ENCODE data around the gene C2CD2. TPM values are rescaled to one million over a fixed set of nuclear protein-coding genes. Genes with fewer than 3 reads are reported as not detected.
A peak's percentile ranks its signal among the peaks of the same experiment; 100 is the strongest.

Gene C2CD2
- total and polyA plus RNA-seq, 2 of the 8 experiments (the other 6 are each of a cell fraction or from before 2014, with no cell fraction given), result 10.4 to 13.0 TPM

- Histone ChIP-seq H3K27me3 (replicated peaks in 1 of 4; ENCODE audit: control insufficient read depth in 3 of 4, extremely low read depth in 1 of 4, insufficient read depth in 3 of 4, low read length in 3 of 4) (no peaks in the 10 kb centered on the region), H3K9ac (replicated peaks in 1 of 4; ENCODE audit: extremely low read depth in 1 of 4, low read depth in 3 of 4, low read length in 3 of 4) (0 out of 7 replicates have a peak overlapping the region, but pooled peaks of 1 of the 4 experiments have one; percentile 4), H3K4me2 (ENCODE audit: insufficient read depth in 1 of 2, low read depth in 2 of 2, low read length in 2 of 2) (peak overlapping the region in 1 of 2 experiments; percentile 5; a peak in 2 of 4 replicates), H4K91ac (replicated peaks; ENCODE audit: insufficient read length, low read length) (no peak overlapping the region), H3K4me3 (ENCODE audit: extremely low read depth in 1 of 4, insufficient read depth in 2 of 4, low read depth in 3 of 4, low read length in 4 of 4) (no peak overlapping the region), H3K18ac (ENCODE audit: extremely low read depth, low read length) (no peak overlapping the region), H2BK5ac (ENCODE audit: low read depth, low read length) (no peak overlapping the region), H4K8ac (ENCODE audit: extremely low read depth, insufficient read depth, low read length) (no peak overlapping the region), H2BK15ac (ENCODE audit: low read length) (no peak overlapping the region), H3K14ac (ENCODE audit: insufficient read length) (no peak overlapping the region), H2BK12ac (ENCODE audit: low read depth, low read length) (0 out of 2 replicates have a peak overlapping the region, but pooled peaks have one; percentile 9), H2AK5ac (ENCODE audit: low read depth, low read length) (no peak overlapping the region), H3K9me3 (ENCODE audit: insufficient read depth in 2 of 2, low read depth in 1 of 2, low read length in 1 of 2) (no peaks in the 10 kb centered on the region), H3K36me3 (ENCODE audit: control insufficient read depth in 2 of 4, insufficient read depth in 4 of 4, low read length in 3 of 4) (no peaks in the 10 kb centered on the region), H4K20me1 (replicated peaks in 1 of 2; ENCODE audit: control insufficient read depth in 1 of 2, insufficient read depth in 2 of 2, low read length in 2 of 2) (no peaks in the 10 kb centered on the region), H2BK20ac (ENCODE audit: low read length) (no peak overlapping the region), H3K79me1 (ENCODE audit: low read depth, low read length) (no peaks in the 10 kb centered on the region), H3K79me2 (ENCODE audit: control insufficient read depth in 1 of 2, insufficient read depth in 2 of 2, low read length in 2 of 2) (no peaks in the 10 kb centered on the region), H3K23ac (ENCODE audit: insufficient read length) (no peak overlapping the region), H2AFZ (ENCODE audit: low read length) (no peak overlapping the region), H3K56ac (replicated peaks; ENCODE audit: insufficient read length, low read depth, low read length) (no peak overlapping the region), H3K4me1 (replicated peaks in 1 of 4; ENCODE audit: control insufficient read depth in 3 of 4, insufficient read depth in 4 of 4, low read length in 3 of 4) (peaks cover 0 to 11% (median 4%) of the 10 kb centered on the region in 4 experiments; a peak in 4 of 7 replicates), H3K4ac (replicated peaks; ENCODE audit: insufficient read length, low read depth, low read length) (no peak overlapping the region), H4K5ac (ENCODE audit: insufficient read length, low read depth, low read length) (no peak overlapping the region), H3K27ac (ENCODE audit: low read depth, low read length) (no peak overlapping the region), H3K23me2 (ENCODE audit: low read depth, low read length) (no peaks in the 10 kb centered on the region), H2BK120ac (replicated peaks; ENCODE audit: low read depth, low read length) (no peak overlapping the region)
- TF ChIP-seq RBBP5 (IDR thresholded peaks at IDR 0.05; ENCODE audit: borderline replicate concordance, low read depth, low read length), result no peak
- TF ChIP-seq RAD21 (IDR thresholded peaks at IDR 0.05 in 1 of 2, conservative IDR thresholded peaks at IDR 0.05 in 1 of 2; ENCODE audit: low read depth in 2 of 2, low read length in 2 of 2), result peak; percentile 7 to 29; a peak in 3 of 4 replicates
- peak in 2 of 3 experiments; percentile 6 to 16; a peak in 2 of 4 replicates for TF ChIP-seq CTCF (IDR thresholded peaks at IDR 0.05; ENCODE audit: control extremely low read depth in 1 of 3, insufficient read depth in 1 of 3, low read depth in 1 of 3, low read length in 3 of 3)
- WGBS, 2 experiments (ENCODE audit: extremely low coverage in 1 of 2, insufficient coverage in 1 of 2, insufficient read length in 1 of 2, insufficient replicate concordance in 2 of 2, low coverage in 1 of 2, low lambda C conversion rate in 2 of 2, missing lambda C conversion rate in 1 of 2), result 69% methylated on average over 21 of the region's 22 CpGs; no CpG with 5 or more reads in 1 of the 2 experiments
- CTCF ChIA-PET (ENCODE audit: partially characterized antibody), result interaction anchor here (0.7 to 2.3 kb wide), 5 partner anchors 12 to 227 kb away, joined by 3 to 9 read pairs (median 3); no protein-coding TSS in a partner anchor
- POLR2A ChIA-PET (ENCODE audit: partially characterized antibody), result interaction anchor here (1.8 kb wide), 1 partner anchor 10 kb away, joined by 5 read pairs; no protein-coding TSS in a partner anchor
- DNase-seq (ENCODE audit: low read depth in 1 of 2, low spot score in 2 of 2) (no peak), FAIRE-seq (no peak)
Measured at GRCh38 chr21:41885341-41886024, 68.3 kb downstream of the C2CD2 start.
